HFF-Myc (cell line): ENCODE data around the gene MYO1A.

ENCODE experiments used
- DNase-seq: peaks from one replicate; pipeline ENCODE4 v3.0.0-alpha.2; 2011; ENCODE audit warnings: low read depth; ENCODE audit errors: extremely low read depth
- H3K4me3 ChIP-seq: replicated peaks from 2 replicates; pipeline ENCODE4 v1.5.1; 2011; ENCODE audit warnings: low read depth, mild to moderate bottlenecking, control low read depth, low read length
- CTCF ChIP-seq: IDR thresholded peaks from 2 replicates; pipeline ENCODE4 v1.5.1; 2012; ENCODE audit warnings: mild to moderate bottlenecking, low read depth, low read length, control low read depth; ENCODE audit errors: missing control alignments

Gene MYO1A

GRCh38 chr12:57010627-57011247 lies 39.2 kb downstream of the MYO1A start:
- no peak overlapping the region for H3K4me3 ChIP-seq

DNA sequence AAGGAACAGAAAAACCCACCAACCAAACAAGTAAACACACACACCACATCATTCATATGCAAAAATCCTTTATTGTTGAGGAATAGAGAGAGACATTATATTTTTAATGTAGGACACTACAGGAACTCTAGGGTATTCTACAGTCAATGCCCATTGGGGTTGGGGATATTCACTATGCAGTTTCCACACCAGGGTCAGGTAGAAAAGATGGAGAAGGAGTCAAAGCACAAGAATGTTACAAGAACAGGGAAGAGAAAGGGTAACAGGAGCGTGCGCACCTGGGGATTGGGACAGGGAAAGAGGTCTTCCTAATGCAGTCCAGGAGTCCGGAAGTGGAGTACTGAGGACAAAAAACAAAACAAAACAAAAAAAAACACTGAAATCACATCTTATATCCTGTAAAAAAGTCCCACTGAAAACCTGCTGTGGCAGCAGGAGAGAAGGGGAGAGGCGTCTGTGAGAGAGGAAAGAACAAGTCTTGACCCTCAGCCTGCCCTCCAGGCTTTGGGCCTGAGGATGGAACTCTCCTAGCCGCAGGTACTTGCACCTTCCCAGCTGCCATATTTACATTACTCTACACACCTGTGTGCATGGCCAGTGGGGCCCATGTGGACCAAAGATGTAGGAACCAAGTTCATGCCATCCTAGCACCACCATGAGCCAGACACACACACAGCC lies 39.8 kb downstream of the MYO1A start:
- H3K4me3 ChIP-seq = no peak overlapping the region
- DNase-seq = no peak
- no peak for TF ChIP-seq CTCF

More at GRCh38 chr12:57010627-57011247, 39.2 kb downstream of the MYO1A start:
- no peak for DNase-seq
- no peak for TF ChIP-seq CTCF

DNA sequence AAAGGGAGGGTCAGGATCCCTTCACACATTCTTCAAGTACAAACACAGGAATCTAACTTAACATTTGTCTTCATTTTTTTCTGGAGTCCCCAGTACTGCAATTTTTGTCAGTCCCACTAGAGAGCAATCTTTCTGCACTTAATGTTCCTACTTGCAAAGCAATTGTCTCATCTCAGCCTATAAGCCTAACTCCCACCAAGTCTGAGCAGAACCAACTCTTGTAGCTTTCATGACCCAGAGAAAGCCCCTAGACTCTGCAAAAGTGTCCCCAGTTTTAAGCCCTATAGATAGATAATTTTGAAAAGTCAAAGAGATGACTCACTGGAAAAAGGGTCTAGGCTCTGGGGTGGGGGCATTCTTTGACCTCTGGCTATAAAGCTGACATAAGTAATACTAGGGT lies 41.8 kb downstream of the MYO1A start:
- no peak overlapping the region for H3K4me3 ChIP-seq
- DNase-seq = peak; percentile 62
- TF ChIP-seq CTCF = peak; percentile 62

DNA sequence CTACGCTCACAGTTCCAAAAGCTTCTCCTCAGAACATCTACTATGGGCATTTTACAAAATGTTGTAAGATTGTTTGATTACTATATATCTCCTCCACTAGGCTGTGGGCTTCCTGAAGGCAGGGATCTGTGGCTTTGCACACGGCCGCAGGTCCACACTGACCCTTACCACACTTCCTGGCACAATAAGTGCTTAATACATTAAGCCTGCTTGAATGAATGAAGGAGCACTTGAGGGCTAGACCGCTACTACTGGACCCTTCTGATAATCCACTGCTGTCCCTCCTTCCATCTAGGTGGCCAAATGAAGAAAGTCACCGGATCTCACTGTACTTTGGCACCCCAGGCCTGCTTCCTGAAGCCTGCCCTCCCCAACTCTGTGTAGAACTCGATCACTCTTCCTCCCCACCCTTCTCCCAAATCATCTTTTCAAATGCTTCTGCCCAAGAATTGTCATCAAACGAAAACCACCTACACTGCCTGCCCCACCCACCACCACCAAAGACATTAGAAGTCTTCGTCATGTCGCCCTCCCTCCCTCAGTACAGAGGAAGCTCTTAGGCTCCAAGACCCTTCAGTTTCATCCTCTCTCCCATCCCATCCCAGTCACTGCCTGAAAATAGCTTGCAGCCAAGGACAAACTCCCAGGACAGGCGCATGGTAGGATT lies 43.0 kb downstream of the MYO1A start:
- DNase-seq = no peak
- no peak for TF ChIP-seq CTCF
- H3K4me3 ChIP-seq = peak overlapping the region; percentile 14; the same call in 1 of the 2 replicates

DNA sequence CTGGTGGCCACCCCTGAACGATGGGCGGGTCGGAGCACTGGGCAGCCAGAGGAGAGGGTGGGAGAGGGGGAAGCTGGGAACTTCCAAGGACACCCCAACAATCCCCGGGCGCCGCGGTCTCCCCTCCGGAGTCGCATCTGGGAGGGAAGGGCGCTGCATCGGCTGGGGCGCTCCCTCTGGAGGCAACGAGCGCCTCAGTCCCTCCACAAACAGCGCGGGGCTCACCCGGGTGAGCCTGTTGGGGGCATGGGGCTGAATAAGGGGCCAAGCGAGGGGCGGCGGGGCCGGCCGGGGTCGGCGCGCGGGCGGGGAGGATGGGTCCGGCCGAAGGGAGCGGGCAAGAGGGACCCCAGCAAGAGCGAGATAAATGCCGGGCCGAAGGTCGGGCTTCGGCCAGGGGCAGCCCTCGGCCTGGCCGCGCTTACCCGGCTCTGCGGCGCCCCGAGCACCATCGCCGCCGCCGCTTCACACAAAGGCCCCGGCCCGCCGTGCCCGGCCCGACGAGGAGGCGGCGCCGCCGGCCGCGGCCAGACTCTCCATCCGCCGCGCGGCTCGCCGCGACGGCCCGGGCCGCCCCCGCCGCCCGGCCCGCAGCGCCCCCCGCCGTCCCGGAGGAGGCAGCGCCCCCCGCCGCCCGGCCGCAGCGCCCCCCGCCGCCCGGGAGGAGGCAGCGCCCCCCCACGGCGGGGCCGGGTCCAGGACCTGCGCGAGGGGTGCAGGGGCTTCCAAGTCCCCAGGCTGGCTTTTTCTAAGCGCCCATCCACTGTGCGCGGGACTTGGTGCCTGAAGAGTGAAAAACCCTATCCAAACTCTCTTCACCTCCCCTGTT lies 43.7 kb downstream of the MYO1A start, which contains the start of gene ZBTB39:
ZBTB39 (minus strand) TSS at position 567 of the 829 bp plus-strand sequence. CDS start 1,629 bp downstream, outside the sequence.
- DNase-seq = no peak
- H3K4me3 ChIP-seq = peak within 1 kb of the TSS; percentile 82
- peak; percentile 49 for TF ChIP-seq CTCF

- TF ChIP-seq CTCF = no peak
- no peak for DNase-seq
These were observed 45.3 kb downstream of the MYO1A start for GRCh38 chr12:57004651-57005050.

More at GRCh38 chr12:57004651-57005050, 45.3 kb downstream of the MYO1A start:
- H3K4me3 ChIP-seq = no peak overlapping the region
